Progenitor cell of endocrine pancreas (in vitro differentiated cells): ENCODE data around the gene KCTD19. TPM values are rescaled to one million over a fixed set of nuclear protein-coding genes. Genes with fewer than 3 reads are reported as not detected.

Experiments
- DNase-seq: peaks from one replicate; pipeline ENCODE4 v3.0.0; 2021; ENCODE audit warnings: low spot score; ENCODE audit not compliant: unreplicated experiment
- H3K27ac Mint-ChIP-seq: 2 replicates; pipeline ENCODE4 v1.8.0; 2021; ENCODE audit warnings: mild to moderate bottlenecking, moderate library complexity, mixed read lengths
- H3K27me3 Mint-ChIP-seq: 2 replicates; pipeline ENCODE4 v1.8.0; 2021; ENCODE audit warnings: mixed read lengths
- H3K36me3 Mint-ChIP-seq: 2 replicates; pipeline ENCODE4 v1.8.0; 2022; ENCODE audit warnings: mixed read lengths; ENCODE audit not compliant: insufficient read depth
- H3K4me1 Mint-ChIP-seq: 2 replicates; pipeline ENCODE4 v1.8.0; 2021; ENCODE audit warnings: low read depth, mixed read lengths
- H3K4me3 Mint-ChIP-seq: 2 replicates; pipeline ENCODE4 v1.8.0; 2021; ENCODE audit warnings: low read depth, mild to moderate bottlenecking, moderate library complexity, mixed read lengths
- H3K9me3 Mint-ChIP-seq: 2 replicates; pipeline ENCODE4 v1.8.0; 2021; ENCODE audit warnings: low read depth, mixed read lengths
- total RNA-seq: library from RNA; stranded (reverse); gene quantifications from 2 replicates; pipeline ENCODE4 v1.2.1, GENCODE V29; 2021
- TF ChIP-seq, protein P1 (sequence below): fragments of 200-600 bp; sonication (generic); IDR thresholded peaks from one replicate; pipeline ENCODE4 v1.5.0; 2021; ENCODE audit warnings: antibody characterized with exemption, mild to moderate bottlenecking; ENCODE audit not compliant: unreplicated experiment

Gene KCTD19
- total RNA-seq, 1 donor from 2014 or later = 0.14 TPM

DNA sequence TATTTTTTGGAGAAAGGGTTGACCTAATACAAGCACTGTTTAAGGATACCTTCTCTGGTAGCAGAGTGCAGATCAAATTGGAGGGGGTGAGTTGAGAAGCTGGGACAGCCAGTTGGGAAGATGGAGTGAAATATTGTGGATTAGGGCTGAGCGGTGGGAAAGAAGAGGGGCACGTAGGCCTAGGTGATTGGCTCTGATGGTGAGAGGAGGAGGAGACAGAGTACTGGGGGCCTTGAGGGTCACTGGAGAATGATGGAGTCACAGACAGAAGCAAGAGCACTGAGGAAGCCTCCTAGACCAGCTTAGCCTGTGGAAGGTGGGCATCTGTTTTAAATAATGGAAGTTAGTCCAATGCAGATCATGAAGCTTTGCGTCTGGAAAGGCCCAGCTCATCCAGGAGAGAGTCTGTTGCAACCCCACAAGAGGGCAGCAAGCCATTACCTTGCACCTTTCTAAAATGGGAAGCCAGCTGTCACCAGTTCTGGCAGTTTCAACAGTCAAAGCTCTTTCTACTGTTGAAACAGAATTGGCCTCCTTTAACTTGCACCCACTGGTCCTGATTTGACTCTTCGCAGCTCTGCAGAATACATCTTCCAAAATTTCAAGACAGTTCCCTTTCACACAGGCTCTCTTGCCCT, 66.0 kb downstream of the KCTD19 start:
- Mint-ChIP-seq H3K27me3 (peaks cover 20% of the 10 kb centered on the region), H3K36me3 (no peaks in the 10 kb centered on the region), H3K4me1 (no peaks in the 10 kb centered on the region), H3K27ac (no peak overlapping the region), H3K9me3 (no peaks in the 10 kb centered on the region), H3K4me3 (no peak overlapping the region)
- TF ChIP-seq, protein P1, sequence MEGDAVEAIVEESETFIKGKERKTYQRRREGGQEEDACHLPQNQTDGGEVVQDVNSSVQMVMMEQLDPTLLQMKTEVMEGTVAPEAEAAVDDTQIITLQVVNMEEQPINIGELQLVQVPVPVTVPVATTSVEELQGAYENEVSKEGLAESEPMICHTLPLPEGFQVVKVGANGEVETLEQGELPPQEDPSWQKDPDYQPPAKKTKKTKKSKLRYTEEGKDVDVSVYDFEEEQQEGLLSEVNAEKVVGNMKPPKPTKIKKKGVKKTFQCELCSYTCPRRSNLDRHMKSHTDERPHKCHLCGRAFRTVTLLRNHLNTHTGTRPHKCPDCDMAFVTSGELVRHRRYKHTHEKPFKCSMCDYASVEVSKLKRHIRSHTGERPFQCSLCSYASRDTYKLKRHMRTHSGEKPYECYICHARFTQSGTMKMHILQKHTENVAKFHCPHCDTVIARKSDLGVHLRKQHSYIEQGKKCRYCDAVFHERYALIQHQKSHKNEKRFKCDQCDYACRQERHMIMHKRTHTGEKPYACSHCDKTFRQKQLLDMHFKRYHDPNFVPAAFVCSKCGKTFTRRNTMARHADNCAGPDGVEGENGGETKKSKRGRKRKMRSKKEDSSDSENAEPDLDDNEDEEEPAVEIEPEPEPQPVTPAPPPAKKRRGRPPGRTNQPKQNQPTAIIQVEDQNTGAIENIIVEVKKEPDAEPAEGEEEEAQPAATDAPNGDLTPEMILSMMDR = peak; percentile 64
- no peak for DNase-seq

DNA sequence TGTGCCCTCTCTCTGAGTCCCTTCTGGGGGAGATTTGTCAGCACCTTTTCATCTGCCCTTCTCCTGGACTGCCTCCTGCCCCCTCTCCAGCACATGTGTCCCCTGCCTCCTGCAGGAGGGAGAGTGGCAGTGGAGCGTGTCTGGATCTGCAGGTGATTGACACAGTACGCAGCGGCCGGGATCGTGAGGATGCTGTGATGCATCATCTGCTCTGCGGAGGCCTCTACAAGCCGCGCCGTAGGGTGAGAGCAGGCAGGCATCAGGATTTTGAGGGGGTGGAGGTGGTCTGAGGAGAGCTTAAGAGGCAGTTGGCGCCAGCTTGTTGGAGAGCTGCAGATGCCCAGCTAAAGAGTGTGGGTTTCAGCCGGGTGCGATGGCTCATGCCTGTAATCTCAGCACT, 66.8 kb downstream of the KCTD19 start:
- H3K9me3 Mint-ChIP-seq = no peaks in the 10 kb centered on the region
- TF ChIP-seq, protein P1 = no peak
- DNase-seq = no peak
- H3K27me3 Mint-ChIP-seq = peaks cover 18% of the 10 kb centered on the region
- H3K27ac Mint-ChIP-seq = no peak overlapping the region
- H3K4me1 Mint-ChIP-seq = no peaks in the 10 kb centered on the region
- H3K36me3 Mint-ChIP-seq = no peaks in the 10 kb centered on the region
- no peak overlapping the region for H3K4me3 Mint-ChIP-seq

DNA sequence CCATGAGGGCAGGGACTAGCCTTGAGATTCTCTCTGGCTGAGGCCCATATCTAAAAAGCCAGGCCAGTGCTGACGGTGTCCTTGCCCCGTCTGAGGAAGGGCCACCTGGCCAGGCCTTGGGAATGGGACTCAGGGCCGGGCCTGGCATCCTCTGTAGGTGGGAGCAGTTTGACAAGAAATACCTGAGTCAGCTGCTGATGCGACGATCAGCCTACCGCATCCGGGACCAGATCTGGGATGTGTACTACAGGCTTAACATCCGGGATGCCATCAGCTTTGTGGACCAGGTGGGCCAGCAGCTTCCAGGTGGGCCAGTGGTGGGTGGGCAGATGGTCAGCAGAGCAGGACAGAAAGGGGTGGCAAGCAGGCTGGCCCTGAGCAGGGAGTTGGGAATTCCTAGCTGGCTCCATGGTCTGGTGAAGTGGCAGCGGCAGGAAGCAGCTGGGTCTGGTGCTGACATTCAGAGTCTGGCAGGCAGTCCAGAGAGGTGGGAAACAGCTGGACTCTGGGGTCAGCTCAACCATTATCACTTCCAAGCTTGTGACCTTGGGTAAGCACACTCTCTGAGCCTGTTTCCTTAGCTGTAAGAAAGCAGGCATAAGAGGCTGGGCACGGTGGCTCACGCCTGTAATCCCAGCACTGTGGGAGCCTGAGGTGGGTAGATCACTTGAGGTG, 68.2 kb downstream of the KCTD19 start:
- DNase-seq = no peak
- Mint-ChIP-seq H3K27ac (no peak overlapping the region), H3K4me1 (no peaks in the 10 kb centered on the region), H3K36me3 (no peaks in the 10 kb centered on the region), H3K9me3 (no peaks in the 10 kb centered on the region), H3K4me3 (no peak overlapping the region), H3K27me3 (peaks cover 12% of the 10 kb centered on the region)
- TF ChIP-seq, protein P1 = no peak

DNA sequence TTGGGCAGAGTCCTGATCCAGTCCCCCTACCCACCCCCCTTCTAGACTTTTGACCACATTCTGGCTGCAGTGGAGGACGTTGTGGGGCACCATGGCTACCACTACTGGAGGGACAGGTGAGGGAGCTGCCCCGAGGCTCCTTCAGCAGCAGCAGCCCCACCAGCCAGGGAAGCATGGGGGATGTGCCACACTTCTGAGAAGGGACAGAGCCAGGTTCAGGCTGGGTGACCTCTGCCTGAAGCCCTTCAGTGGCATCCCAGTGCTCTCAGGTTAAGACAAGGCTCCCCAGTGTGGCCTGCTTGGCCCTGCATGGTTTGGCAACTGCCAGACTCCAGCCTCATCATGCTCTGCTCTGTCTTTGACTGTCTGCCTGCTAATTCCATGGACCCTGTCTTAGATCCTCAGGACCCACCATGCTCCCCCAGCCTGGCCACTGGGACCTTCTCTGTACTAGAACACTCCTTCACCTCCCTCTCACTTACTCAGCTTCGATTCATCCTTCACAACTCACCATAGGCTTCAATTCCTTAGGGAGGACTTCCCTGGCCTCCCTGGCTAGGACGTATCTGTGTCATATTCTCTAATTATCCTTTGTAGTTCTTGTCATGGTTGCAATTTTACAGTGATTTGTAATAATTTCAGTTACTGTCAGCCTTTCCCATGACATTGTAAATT, 68.9 kb downstream of the KCTD19 start:
- H3K4me3 Mint-ChIP-seq = no peak overlapping the region
- H3K9me3 Mint-ChIP-seq = no peaks in the 10 kb centered on the region
- no peak for DNase-seq
- TF ChIP-seq, protein P1 = no peak
- H3K4me1 Mint-ChIP-seq = no peaks in the 10 kb centered on the region
- no peak overlapping the region for H3K27ac Mint-ChIP-seq
- H3K27me3 Mint-ChIP-seq = peaks cover 8% of the 10 kb centered on the region
- no peaks in the 10 kb centered on the region for H3K36me3 Mint-ChIP-seq

DNA sequence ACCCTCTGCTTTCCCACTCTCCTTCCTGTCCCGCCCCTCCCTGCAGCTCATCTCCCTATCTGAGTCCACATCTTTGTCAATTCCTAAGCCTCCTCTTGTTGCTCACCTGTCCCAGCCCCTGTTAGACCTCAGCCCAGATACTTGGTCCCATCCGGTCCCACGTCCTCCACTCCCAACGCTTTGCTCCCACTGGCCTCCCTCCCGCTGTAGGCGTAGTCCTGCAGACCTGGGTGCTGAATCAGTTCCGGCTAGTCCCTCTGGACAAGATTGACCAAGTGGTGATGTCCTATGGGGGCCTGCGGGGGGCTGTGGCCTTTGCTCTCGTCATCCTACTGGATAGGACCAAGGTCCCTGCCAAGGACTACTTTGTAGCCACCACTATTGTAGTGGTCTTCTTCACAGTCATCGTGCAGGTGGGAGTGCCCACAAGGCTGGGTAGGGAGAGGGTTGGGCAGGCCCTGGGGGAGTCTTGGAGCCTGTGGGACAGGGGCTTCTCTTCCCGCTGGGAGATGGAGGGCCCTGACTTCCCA, 69.8 kb downstream of the KCTD19 start:
- Mint-ChIP-seq H3K27ac (no peak overlapping the region), H3K27me3 (peaks cover 11% of the 10 kb centered on the region), H3K9me3 (no peaks in the 10 kb centered on the region), H3K4me3 (no peak overlapping the region), H3K36me3 (no peaks in the 10 kb centered on the region), H3K4me1 (no peaks in the 10 kb centered on the region)
- TF ChIP-seq, protein P1 = no peak
- no peak for DNase-seq
